Fibroblast of lung (primary cell): ENCODE data around the gene SLC38A10. TPM values are rescaled to one million over a fixed set of nuclear protein-coding genes. Genes with fewer than 3 reads are reported as not detected.

Experiments
- DNase-seq, 2 donors: peaks; one replicate each; pipeline versions ENCODE4 v3.0.0 to v3.0.0-alpha.2; 2010; ENCODE audit warnings: low read depth in 2 of 2
- H2AFZ ChIP-seq: 2 replicates; pipeline ENCODE4 v1.5.1; 2012; ENCODE audit warnings: low read length, control low read depth, inconsistent platforms
- H3K27ac ChIP-seq: 2 replicates; pipeline ENCODE4 v1.5.1; 2011; ENCODE audit warnings: low read length, control low read depth; ENCODE audit not compliant: insufficient read depth
- H3K27me3 ChIP-seq: 2 replicates; pipeline ENCODE4 v1.5.1; 2011; ENCODE audit warnings: mild to moderate bottlenecking, low read length; ENCODE audit not compliant: control insufficient read depth, insufficient read depth
- H3K36me3 ChIP-seq: 2 replicates; pipeline ENCODE4 v1.5.1; 2011; ENCODE audit warnings: low read length; ENCODE audit not compliant: control insufficient read depth, insufficient read depth
- H3K4me1 ChIP-seq: 2 replicates; pipeline ENCODE4 v1.5.1; 2011; ENCODE audit warnings: low read length; ENCODE audit not compliant: control insufficient read depth, insufficient read depth; ENCODE audit errors: extremely low read depth
- H3K4me2 ChIP-seq: 2 replicates; pipeline ENCODE4 v1.5.1; 2011; ENCODE audit warnings: low read length, control low read depth; ENCODE audit not compliant: insufficient read depth; ENCODE audit errors: extremely low read depth
- H3K4me3 ChIP-seq, 4 experiments: fragments of 200-600 bp in 1 of 4; sonication (generic) in 1 of 4; replicated peaks in 1 of 4; 2 replicates each; pipeline ENCODE4 v1.5.1; 2011 to 2016; ENCODE audit warnings: low read length in 4 of 4, low read depth in 3 of 4, mild to moderate bottlenecking in 3 of 4, control low read depth in 2 of 4, inconsistent platforms in 1 of 4, mixed read lengths in 1 of 4; ENCODE audit not compliant: insufficient read depth in 1 of 4; ENCODE audit errors: control extremely low read depth in 1 of 4
- H3K79me2 ChIP-seq: 2 replicates; pipeline ENCODE4 v1.5.1; 2012; ENCODE audit warnings: mild to moderate bottlenecking, low read length, inconsistent platforms; ENCODE audit not compliant: control insufficient read depth, insufficient read depth
- H3K9ac ChIP-seq: 2 replicates; pipeline ENCODE4 v1.5.1; 2011; ENCODE audit warnings: mild to moderate bottlenecking, low read length, control low read depth; ENCODE audit not compliant: insufficient read depth
- H3K9me3 ChIP-seq: 2 replicates; pipeline ENCODE4 v1.5.1; 2012; ENCODE audit warnings: low read depth, low read length; ENCODE audit not compliant: control insufficient read depth, insufficient read depth
- H4K20me1 ChIP-seq: 2 replicates; pipeline ENCODE4 v1.5.1; 2011; ENCODE audit warnings: low read length; ENCODE audit not compliant: control insufficient read depth, insufficient read depth; ENCODE audit errors: extremely low read depth
- CTCF ChIP-seq, 2 donors: IDR thresholded peaks in 1 of 2; conservative IDR thresholded peaks in 1 of 2; 1 replicate in 1 of 2; 2 replicates in 1 of 2; pipeline ENCODE4 v1.5.1; 2011 to 2012; ENCODE audit warnings: low read length in 2 of 2, control low read depth in 1 of 2, inconsistent platforms in 1 of 2, low read depth in 1 of 2, mild to moderate bottlenecking in 1 of 2
- EZH2 ChIP-seq: IDR thresholded peaks from 2 replicates; pipeline ENCODE4 v1.5.1; 2012; ENCODE audit warnings: low read length, control low read depth, mild to moderate bottlenecking; ENCODE audit errors: missing control alignments
- polyA plus RNA-seq, 2 donors: library from polyadenylated mRNA; depleted of rRNA in 1 of 2; stranded (reverse) in 1 of 2; unstranded in 1 of 2; fragments of >200 nt; gene quantifications; 2 replicates each; pipeline ENCODE4 v1.2.1, GENCODE V29; 2011 to 2012; ENCODE audit warnings: missing spikeins in 1 of 2
- total RNA-seq: library from RNA; depleted of rRNA; stranded (reverse); fragments of >200 nt; gene quantifications from 2 replicates; pipeline ENCODE4 v1.2.1, GENCODE V29; 2014

Gene SLC38A10
- total and polyA plus RNA-seq, 2 donors (not counting 1 experiment from before 2014, with no cell fraction given): 23.6 to 53.2 TPM

DNA sequence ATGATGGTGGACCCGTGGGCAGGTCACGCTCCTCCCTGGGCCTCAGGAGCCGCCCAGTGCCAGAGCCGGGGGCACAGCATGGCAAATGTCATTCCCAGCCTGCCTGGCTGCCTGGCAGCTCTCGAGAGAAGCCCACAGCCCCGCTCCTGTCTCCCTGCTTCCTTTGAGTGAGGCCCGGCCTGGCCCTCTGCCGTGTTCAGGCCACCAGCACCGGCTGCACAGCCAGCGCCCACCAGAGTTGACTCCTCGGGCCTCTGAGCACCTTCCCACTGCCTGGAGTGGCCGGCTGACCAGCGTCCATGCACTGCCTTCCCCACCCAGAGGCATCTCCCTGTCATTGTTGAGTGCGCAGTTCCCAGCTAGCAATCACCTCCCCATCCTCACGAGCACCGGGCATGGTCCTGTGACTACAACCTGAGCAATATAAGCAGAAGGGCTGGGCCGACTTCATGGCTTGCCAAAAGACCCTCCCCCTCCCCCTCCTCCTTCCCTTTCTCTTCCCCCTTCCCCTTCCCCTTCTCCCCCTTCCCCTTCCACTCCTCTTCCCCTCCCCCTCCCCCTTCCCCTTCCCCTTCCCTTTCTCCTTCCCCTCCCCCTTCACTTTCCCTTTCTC, 11.9 kb upstream of the SLC38A10 start:
- TF ChIP-seq EZH2 (no peak), CTCF (conservative IDR thresholded peaks at IDR 0.05 in 1 of 2, IDR thresholded peaks at IDR 0.05 in 1 of 2; ENCODE audit: low read depth in 1 of 2, low read length in 2 of 2) (no peak)
- no peak overlapping the region for H3K27ac ChIP-seq
- no peaks in the 10 kb centered on the region for H4K20me1 ChIP-seq
- no peaks in the 10 kb centered on the region for H3K36me3 ChIP-seq
- no peak overlapping the region for H3K4me2 ChIP-seq
- no peak overlapping the region for H3K4me3 ChIP-seq
- peaks cover 2% of the 10 kb centered on the region for H3K4me1 ChIP-seq
- no peak overlapping the region for H3K9ac ChIP-seq
- H3K79me2 ChIP-seq: no peaks in the 10 kb centered on the region
- H2AFZ ChIP-seq: no peak overlapping the region
- no peaks in the 10 kb centered on the region for H3K27me3 ChIP-seq
- DNase-seq: no peak
- H3K9me3 ChIP-seq: no peaks in the 10 kb centered on the region

DNA sequence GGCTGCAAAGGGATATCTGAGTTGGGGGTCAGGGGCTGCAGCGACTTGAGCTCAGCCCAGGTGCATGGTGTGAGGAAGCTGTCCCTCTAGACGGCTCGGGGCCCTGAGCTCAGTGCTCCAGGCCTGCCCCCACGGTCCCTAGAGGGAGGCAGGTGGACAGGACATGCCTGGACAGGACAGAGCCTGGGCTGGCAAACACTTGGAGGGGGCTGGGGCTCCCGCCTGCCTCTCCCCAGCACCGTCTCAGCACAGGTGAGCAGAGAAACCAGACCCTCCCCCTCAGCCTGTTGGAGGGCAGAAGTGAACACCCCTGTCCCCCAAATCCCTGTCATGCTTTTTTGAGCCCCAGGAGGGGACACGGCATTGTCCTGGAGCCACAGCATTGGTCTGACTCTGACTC, 11.4 kb upstream of the SLC38A10 start:
- Histone ChIP-seq H3K4me2 (no peak overlapping the region), H3K27ac (no peak overlapping the region), H3K79me2 (no peaks in the 10 kb centered on the region), H3K4me1 (peaks cover 2% of the 10 kb centered on the region), H3K9ac (no peak overlapping the region), H3K36me3 (no peaks in the 10 kb centered on the region), H3K27me3 (no peaks in the 10 kb centered on the region), H3K9me3 (no peaks in the 10 kb centered on the region), H2AFZ (no peak overlapping the region), H4K20me1 (no peaks in the 10 kb centered on the region), H3K4me3 (no peak overlapping the region)
- DNase-seq: no peak
- TF ChIP-seq EZH2 (no peak), CTCF (conservative IDR thresholded peaks at IDR 0.05 in 1 of 2, IDR thresholded peaks at IDR 0.05 in 1 of 2; ENCODE audit: low read depth in 1 of 2, low read length in 2 of 2) (no peak)

DNA sequence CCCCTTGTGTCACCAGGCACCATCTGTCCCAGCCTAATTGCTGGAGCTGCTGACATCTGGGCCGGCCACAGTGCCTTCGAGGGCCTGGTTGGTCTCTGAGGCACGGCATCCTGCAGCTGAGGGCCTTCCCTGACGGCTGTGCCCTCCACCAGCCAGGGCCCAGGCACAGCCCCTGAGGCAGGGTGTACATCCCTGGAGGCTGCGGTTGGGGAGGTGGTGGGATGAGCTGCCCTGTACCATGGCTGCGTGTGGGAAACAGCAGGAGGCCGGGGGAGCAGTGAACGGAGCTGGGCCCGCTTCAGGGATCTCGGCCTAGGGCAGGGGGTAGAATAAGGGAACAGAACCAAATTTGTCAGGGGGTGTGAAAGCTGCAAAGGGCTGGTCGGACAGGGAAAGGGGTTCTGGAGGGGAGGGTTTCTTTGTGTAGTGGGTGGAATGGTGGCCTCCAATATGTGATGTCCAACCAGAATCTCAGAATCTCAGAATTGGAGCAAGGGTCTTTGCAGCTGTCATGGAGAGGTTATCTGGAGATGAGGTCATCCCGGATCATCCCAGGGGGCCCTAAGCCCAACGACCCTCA, 10.0 kb upstream of the SLC38A10 start:
- Histone ChIP-seq H4K20me1 (no peaks in the 10 kb centered on the region), H3K4me3 (no peak overlapping the region), H3K27ac (no peak overlapping the region), H2AFZ (no peak overlapping the region), H3K79me2 (no peaks in the 10 kb centered on the region), H3K36me3 (no peaks in the 10 kb centered on the region), H3K9ac (no peak overlapping the region), H3K9me3 (no peaks in the 10 kb centered on the region), H3K4me2 (no peak overlapping the region), H3K27me3 (no peaks in the 10 kb centered on the region), H3K4me1 (peaks cover 2% of the 10 kb centered on the region)
- DNase-seq: no peak
- TF ChIP-seq EZH2: no peak
- TF ChIP-seq CTCF (conservative IDR thresholded peaks at IDR 0.05 in 1 of 2, IDR thresholded peaks at IDR 0.05 in 1 of 2; ENCODE audit: low read depth in 1 of 2, low read length in 2 of 2): no peak
